ENCODE measurements around the gene TOGARAM1.
"Not testable (repeated sequence)": the region's sequence is repeated elsewhere in the genome, so short reads cannot be mapped to it uniquely, and the experiment has no call there.

TOGARAM1 gene

DNA sequence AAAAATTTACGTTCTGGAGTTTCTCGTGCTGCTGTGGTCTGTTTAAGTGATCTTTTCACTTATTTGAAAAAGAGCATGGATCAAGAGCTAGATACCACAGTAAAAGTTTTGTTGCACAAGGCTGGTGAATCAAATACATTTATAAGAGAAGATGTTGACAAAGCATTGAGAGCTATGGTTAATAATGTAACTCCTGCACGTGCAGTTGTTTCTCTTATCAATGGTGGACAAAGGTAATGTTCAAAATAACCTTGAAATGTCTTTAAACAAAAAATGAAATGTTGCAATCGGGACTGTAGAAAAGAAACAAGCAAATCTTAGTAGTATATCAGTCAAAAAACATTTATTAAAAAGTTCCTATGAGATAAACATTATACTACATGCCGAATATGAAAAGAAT lies 82.6 kb downstream of the TOGARAM1 start:
- DNase-seq = no peak

DNA sequence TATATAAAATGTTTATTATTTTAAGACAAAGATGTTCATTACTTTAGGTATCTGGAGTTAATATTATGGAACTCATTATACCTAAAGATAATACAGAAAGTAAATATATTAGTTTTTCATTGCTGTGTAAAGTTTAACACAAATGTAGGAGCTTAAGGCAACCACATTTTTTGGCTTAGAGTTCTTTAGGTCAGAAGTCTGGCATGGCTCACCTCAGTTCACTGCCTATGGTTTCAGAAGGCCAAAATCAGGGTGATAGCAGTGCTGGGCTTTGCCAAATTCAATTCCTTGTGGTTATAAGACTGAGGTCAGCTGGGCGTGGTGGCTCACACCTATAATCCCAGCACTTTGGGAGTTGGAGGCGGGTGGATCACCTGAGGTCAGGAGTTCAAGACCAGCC lies 86.4 kb downstream of the TOGARAM1 start:
- DNase-seq = no peak

DNA sequence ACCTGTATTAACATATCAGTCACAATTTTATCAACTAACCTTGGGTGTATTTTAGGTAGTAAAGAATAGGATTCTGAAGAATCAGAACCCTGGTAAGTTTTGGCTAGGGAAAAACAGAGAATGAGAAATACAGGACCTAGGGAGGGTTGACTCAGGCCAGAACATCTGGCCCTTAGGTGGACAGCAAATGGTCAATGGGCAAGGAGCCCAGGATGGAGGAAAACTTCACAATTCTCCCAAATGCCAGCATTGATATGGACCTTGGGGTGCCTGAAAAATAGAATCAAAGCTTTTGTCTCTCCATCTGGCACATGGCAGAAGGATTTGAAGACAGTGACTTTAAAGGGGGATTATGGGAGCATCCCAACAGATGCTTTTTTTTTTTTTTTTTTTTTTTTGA lies 89.2 kb downstream of the TOGARAM1 start:
- DNase-seq = no peak

DNA sequence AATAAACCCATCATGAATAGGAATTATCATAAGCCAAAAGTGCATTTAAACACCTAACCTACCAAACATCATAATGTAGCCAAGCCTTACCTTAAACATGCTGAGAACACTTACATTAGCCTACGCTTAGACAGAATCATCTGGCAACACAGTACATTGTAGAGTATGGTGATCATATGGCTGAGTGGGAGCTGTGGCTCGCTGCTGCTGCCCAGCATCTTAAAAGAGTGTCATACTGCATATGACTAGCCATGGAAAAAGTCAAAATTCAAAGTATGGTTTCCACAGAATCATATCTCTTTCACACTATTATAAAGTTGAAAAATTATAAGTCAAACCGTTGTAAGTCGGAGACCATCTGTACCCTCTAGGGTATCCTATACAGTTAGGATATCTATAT lies 89.9 kb downstream of the TOGARAM1 start:
- DNase-seq = no peak

DNA sequence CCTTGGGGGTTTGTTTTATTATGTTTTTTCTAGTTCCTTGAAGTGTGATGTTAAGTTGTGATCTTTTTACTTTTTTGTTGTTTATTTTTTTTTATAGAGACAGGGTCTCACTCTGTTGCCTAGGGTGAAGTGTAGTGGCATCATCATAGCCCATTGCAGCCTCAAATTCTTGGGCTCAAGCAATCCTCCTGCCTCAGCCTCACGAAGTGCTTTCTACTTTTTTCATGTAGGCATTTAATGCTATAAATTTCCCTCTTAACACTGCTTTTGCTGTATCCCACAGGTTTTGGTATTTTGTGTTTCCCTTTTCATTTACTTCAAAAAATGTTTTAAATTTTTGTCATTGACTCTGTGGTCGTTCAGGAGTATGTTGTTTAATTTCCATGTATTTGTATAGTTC lies 95.4 kb downstream of the TOGARAM1 start:
- no peak for DNase-seq

DNA sequence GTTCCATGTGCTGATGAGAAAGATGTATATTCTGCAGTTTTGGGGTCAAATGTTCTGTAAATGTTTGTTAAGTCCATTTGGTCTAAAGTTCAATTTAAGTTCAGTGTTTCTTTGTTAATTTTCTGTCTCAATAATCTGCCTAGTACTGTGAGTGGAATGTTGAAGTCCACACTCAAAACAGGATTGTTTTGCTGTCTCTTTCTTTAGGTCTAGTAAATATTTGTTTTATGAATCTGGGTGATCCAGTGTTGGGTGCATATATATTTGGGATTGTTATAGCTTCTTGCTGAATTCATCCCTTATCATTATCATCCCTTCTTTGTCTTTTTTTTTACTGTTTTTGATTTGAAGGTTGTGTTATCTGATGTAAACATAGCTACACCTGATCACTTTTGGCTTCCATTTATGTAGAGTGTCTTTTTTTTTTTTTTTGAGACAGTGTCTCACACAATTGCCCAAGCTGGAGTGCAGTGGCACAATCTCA lies 95.9 kb downstream of the TOGARAM1 start:
- no peak for DNase-seq

DNA sequence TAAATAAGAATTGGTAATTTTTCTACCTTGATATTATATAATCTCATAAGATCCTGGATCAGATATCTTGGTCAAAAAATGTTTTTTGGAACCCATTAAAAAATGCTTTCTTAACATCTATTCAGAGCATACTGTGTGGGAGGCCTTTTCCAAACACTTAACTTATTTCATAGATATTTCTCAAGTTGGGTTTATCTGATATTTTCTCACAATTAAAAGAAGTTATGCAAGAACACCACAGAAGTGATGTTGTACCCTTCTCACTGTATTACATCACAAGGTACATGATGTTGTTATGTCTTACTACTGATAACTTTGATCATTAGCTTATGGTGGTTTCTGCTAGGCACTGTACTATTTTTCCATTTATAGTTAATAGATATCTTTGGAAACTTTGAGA lies 98.6 kb downstream of the TOGARAM1 start:
- DNase-seq = no peak

DNA sequence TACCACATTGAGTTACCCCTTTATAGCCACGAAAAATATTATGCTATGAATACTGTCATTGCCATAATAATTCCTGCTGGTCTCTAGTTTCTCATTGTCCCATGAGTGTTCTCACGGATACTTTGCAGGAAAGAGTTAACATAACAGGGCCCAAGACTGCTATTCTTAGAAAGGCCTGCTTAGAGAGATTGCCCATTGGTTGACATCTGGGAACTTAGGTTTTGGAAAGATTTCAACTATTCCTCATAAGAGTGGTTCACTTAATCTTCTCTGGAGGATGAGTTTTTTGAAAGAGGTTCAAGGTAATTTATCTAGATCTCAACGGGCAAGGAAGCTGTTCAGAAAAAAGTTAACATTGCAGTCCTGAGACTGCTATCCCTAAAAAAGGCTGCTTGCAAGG lies 103.5 kb downstream of the TOGARAM1 start:
- no peak for DNase-seq

DNA sequence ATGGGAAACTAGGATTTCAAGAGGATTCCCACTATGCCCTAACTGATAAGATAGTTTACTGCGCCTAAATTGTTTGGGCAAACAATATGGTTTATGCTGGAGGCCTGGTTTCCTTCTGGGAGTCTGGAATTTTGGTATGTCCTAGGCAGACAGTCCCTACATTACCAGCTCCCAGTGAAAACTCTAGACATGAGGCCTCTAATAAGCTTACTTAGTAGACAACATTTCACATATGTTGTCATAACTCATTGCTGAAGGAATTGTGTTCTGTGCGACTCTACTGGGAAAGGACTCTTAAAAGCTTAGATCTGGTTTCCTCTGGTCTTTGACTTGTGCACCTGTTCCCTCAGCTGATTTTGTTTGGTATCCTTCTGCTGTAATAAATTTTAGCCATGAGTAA lies 104.0 kb downstream of the TOGARAM1 start:
- DNase-seq = no peak

DNA sequence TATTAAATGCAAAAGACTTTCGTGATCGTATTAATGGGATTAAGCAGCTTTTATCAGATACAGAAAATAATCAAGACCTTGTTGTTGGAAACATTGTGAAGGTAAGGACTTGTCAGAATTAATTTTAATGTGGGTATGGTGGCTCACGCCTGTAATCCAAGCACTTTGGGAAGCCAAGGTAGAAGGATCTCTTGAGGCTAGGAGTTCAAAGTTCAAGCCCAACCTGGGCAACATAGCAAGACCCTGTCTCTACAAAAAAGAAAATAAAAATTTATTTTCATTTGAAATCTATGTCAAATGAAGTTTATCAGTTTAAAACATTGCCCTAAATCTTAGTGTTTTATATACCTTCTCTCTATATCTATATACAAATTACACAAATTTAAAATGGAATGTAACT lies 104.7 kb downstream of the TOGARAM1 start:
- DNase-seq = no peak

DNA sequence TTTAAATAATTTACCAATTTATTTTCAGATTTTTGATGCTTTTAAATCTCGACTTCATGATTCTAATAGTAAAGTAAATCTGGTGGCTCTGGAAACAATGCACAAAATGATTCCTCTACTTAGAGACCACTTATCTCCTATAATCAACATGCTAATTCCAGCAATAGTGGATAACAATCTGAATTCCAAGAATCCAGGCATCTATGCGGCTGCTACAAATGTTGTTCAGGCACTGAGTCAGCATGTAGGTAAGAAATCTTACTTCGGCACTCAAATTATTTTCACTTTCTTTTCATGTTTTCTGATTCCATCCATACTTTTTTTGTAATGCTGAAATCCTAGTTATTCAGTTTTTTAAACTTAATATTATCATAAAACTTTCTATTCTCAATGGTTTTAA lies 106.4 kb downstream of the TOGARAM1 start:
- DNase-seq = no peak

DNA sequence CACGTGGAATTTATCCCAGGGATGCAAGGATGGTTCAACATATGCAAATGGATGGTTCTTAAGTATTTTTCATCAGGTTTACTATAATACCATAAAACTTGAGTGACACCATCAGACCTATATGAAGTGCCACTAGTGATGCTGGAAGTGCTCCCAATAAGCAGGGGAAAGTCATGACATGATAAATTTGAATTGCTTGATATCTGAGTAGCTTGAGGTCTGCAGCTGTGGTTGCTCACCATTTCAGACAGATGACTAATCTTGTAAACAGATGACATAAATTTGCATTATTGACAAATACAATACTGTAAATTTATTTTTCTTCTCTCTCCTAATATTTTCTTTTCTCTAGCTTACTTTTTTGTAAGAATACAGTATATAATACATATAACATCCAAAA lies 108.2 kb downstream of the TOGARAM1 start:
- no peak for DNase-seq

DNA sequence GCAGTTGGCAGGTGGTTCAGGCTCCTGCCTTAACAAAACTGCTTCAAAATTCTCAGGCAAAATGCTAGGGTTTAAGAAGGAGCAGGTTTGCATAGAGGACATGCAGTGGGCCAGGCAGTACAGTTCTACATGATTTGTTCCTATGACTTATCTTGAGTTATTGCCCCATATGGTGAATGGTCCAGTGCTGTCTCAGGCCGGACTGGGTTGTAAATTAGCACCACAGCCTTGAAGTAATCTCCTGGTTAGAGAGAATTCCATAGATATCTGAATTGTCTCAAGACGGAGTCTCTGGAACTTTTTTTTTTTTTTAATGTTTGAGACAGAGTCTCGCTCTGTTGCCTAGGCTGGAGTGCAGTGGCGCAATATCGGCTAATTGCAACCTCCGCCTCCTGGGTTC lies 110.1 kb downstream of the TOGARAM1 start:
- DNase-seq = no peak

DNA sequence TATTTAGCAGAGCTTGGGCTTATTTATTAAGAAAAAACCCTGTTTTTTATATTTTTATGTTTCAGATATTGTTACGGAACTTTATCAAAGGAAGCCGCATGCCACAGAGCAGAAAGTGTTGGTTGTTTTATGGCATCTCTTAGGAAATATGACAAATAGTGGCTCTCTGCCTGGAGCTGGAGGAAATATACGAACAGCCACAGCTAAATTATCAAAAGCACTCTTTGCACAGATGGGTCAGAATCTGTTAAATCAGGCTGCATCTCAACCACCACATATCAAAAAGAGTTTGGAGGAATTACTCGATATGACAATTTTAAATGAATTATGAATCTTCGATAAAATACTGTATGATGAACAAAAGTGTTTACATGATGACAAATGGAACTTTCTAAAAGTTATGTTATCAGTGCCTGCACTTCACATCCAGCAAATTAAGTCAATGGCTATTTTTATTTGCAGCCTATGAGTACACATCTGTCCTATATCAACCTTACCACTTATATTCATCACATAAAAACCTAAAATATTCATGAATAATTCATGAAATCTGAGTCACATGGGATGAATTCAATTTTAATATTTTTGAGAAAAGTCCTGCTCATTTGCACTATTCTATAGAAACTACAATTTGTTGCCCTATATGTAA lies 111.4 kb downstream of the TOGARAM1 start:
- DNase-seq = no peak

DNA sequence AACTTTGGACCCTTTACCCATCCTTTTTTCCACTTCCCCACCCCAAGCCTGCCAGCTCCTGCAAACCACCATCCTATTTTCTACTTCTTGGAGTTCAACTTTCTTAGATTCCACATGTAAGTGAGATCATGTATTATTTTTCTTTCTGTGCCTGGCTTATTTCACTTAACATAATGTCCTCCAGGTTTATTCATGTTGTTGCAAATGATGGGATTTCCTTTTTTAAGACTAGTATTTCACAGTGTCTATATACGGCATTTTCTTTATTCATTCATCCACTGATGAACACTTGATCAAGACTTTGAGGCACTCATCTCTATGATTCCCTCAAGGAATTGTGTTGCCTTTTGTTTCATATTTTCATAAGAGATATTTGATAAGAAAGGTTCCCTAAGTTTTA lies 116.3 kb downstream of the TOGARAM1 start:
- no peak for DNase-seq

DNA sequence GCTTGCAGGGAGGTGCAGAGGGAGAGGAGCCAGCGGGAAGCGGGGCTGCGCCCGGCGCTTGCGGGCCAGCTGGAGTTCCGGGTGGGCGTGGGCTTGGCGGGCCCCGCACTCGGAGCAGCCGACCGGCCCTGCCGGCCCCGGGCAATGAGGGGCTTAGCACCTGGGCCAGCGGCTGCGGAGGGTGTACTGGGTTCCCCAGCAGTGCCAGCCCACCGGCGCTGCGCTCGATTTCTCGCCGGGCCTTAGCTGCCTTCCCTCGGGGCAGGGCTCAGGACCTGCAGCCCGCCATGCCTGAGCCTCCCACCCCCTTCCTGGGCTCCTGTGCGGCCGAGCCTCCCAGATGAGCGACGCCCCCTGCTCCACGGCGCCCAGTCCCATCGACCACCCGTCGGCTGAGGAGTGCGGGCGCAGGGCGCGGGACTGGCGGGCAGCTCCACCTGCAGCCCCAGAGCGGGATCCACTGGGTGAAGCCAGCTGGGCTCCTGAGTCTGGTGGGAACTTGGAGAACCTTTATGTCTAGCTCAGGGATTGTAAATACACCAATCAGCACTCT lies 118.5 kb downstream of the TOGARAM1 start:
- DNase-seq = not testable (repeated sequence)

DNA sequence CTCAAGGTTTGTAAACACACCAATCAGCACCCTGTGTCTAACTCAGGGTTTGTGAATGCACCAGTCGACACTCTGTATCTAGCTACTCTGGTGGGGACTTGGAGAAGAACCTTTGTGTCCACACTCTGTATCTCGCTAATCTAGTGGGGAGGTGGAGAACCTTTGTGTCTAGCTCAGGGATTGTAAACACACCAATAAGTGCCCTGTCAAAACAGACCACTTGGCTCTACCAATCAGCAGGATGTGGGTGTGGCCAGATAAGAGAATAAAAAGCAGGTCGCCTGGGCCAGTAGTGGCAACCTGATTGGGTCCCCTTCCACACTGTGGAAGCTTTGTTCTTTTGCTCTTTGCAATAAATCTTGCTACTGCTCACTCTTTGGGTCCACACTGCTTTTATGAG lies 119.1 kb downstream of the TOGARAM1 start:
- not testable (repeated sequence) for DNase-seq

DNA sequence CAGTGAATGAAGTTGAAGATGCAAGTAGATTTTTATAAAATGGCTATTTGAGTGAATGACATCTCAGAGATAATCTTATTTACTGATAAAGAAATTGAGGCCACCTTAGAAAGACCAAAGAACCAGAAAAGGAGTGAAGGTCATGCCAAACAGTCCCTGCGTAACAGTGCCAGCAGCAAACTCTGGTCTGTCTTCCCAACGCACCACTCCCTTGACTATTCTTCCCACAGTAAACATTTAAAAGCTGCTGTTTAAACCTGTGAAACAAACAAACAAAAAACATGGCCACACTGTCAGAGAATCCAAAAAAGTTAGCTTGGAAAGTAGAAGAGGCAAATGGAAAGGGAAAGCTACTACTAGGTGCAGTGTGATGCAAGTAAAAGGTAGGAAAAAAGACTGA lies 120.4 kb downstream of the TOGARAM1 start:
- DNase-seq = no peak

DNA sequence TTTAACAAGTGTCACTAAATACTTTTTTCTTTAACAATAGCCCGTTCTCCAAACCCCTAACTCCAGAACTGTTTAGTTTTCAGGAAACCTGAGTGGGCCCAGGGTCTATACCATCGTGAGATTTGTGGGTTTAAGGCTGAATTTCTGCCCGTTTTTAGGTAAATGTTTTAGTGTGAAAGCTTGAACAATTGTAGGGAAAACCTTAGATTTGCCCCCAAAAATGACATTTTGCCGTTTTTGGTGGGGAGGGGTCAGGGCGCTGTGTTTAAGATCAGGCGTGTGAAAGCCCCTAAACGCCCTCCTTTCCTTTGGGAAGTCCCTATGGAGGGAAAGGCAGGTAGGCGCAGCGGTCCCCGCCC lies 121.6 kb downstream of the TOGARAM1 start:
- no peak for DNase-seq

DNA sequence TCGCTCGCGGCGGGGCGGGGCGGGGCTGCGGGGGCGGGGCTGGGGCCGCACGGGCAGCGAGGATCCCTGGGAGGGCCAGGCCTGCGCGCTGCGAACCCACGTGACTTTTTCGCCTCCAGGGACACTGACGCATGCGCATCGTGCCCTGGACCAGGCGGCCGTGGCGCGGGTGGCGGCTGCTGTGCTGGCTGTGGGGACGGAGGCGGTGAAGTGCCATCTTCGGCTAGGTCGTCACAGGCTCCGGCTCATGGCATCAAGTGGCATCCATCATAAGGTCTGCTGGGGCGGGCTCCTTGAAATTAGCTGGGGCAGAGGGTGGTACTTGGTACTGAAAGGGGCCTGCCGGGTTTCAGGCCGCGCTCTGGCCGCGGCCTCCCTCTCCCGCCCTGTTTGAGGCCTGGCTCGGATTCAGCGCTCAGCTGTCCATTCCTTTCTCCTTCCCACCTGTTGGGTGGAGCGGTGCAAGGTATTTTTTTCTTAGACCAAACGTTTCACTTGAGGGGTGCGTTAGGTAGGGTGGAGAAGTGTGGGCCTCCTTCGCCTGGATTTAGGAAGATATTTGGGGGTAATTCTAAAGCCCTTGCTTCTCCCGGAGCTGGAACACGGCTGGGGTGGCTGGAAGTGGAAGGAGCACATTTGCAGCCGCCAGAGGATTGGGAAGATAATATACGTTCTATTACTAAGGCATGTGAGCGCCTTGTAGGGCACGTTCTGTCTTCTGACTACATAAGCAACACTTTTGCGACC lies 122.2 kb downstream of the TOGARAM1 start, which contains the start of gene PRPF39:
PRPF39 (plus strand) TSS at position 141 of the 747 bp plus-strand sequence. CDS start 11,124 bp downstream, outside the sequence.
- DNase-seq = peak; percentile 93 to 94

DNA sequence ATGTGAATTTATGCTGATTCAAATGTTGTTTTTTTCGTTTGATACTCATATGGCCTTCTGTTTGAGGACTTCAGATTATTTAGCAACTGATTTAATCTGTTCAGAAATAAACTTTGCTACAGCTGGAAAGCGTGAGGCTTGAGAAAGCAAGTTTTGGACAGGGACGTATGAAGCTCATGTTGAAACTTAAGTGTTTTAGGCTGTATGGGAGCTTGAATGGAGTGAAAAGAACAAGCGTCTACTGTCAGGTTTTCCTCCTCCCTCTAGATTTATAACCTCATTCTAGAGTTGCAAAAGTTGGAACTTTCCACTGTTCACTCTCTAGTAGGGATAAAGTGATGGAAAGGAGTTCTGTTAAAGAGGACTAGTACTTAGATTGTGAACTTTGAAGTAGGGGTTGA lies 123.0 kb downstream of the TOGARAM1 start:
- no peak for DNase-seq

DNA sequence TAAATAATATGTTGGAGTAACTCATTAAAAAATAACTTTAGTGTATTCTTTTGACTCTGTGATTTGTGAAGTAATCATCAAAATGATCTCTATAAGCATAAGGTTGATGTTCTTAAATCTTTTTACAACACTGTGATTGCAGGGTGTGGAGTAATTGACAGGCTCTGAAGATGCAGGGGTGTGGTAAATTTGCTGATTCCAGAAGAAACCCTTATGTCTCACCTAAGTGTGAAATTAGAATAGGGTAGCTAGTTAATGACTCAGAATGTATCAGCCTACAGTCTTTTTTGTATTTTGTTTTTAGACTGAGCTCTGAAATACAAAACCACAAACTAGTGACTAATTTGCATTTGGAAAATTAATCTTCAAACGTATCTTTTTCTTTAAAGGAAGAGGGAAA lies 127.8 kb downstream of the TOGARAM1 start:
- no peak for DNase-seq

DNA sequence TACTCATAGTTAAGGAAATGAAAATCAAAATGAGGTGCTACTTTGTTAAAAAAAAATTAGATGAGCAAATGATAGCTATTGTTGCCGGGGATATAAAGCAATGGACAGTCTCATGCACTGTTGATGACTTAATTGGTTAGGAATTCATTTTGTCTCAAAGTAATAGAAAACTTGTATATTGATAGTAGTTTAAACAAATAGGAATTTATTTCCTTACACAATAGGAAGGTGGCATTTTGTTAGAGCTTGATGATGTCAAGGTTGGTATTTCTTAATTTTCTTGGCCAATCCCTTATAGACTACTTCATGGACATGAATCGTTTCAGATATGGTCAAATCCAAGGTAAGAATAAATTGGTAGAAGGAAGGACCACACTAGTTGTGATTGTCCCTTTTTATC lies 129.7 kb downstream of the TOGARAM1 start:
- DNase-seq = no peak

DNA sequence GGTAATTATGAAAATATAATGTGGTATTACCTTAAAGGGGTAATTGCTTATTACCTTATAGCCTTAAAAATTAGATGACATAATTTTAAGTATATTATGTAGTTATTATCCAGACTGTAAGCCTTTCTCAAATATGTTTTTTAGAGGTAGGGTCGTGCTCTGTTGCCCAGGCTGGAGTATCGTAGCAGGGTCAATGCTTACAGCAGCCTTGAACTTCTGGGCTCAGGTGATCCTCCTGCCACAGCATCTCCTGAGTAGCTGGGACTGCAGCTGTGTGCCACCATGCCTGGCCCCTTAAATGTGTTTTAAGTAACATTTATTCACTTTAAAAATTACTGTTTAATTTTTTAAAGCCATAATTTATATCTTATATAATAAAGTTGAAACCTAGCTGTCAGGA lies 132.3 kb downstream of the TOGARAM1 start:
- DNase-seq = no peak
